MM.1S (cell line): ENCODE results near the gene SHISA6.

Experiments
- DNase-seq: peaks from one replicate; pipeline ENCODE4 v3.0.0-alpha.2; 2015
- H2AFZ ChIP-seq: fragments of 300-600 bp; sonication (generic); 2 replicates; pipeline ENCODE4 v1.6.0; 2016; ENCODE audit warnings: antibody characterized with exemption, low read length
- H3F3A ChIP-seq: fragments of 300-600 bp; sonication (generic); 2 replicates; pipeline ENCODE4 v1.6.1; 2016; ENCODE audit warnings: mild to moderate bottlenecking, antibody characterized with exemption, low read length, moderate library complexity, mixed read lengths; ENCODE audit not compliant: insufficient read depth
- H3K27ac ChIP-seq: fragments of 300-600 bp; sonication (generic); 2 replicates; pipeline ENCODE4 v1.5.1; 2016; ENCODE audit warnings: mild to moderate bottlenecking, low read length
- H3K27me3 ChIP-seq: fragments of 300-600 bp; sonication (generic); replicated peaks from 2 replicates; pipeline ENCODE4 v1.6.0; 2016; ENCODE audit warnings: low read length; ENCODE audit not compliant: insufficient read depth
- H3K36me3 ChIP-seq: fragments of 300-600 bp; sonication (generic); replicated peaks from 2 replicates; pipeline ENCODE4 v1.6.1; 2016; ENCODE audit warnings: mild to moderate bottlenecking, low read length, mixed read lengths; ENCODE audit not compliant: insufficient read depth
- H3K4me1 ChIP-seq: fragments of 300-600 bp; sonication (generic); 2 replicates; pipeline ENCODE4 v1.6.1; 2016; ENCODE audit warnings: low read length, mixed read lengths
- H3K4me2 ChIP-seq: fragments of 300-600 bp; sonication (generic); 2 replicates; pipeline ENCODE4 v1.6.0; 2016; ENCODE audit warnings: low read depth, low read length
- H3K4me3 ChIP-seq: fragments of 300-600 bp; sonication (generic); 2 replicates; pipeline ENCODE4 v1.5.1; 2016; ENCODE audit warnings: low read length, mixed read lengths
- H3K79me2 ChIP-seq: fragments of 300-600 bp; sonication (generic); 2 replicates; pipeline ENCODE4 v1.6.1; 2016; ENCODE audit warnings: mixed run types, low read length, mixed read lengths
- H3K9ac ChIP-seq: fragments of 300-600 bp; sonication (generic); 2 replicates; pipeline ENCODE4 v1.6.1; 2016; ENCODE audit warnings: low read length, mixed read lengths
- H3K9me2 ChIP-seq: fragments of 300-600 bp; sonication (generic); replicated peaks from 2 replicates; pipeline ENCODE4 v1.6.1; 2016; ENCODE audit warnings: mild to moderate bottlenecking, low read length, mixed read lengths; ENCODE audit not compliant: insufficient read depth
- H3K9me3 ChIP-seq: fragments of 300-600 bp; sonication (generic); replicated peaks from 2 replicates; pipeline ENCODE4 v1.6.1; 2016; ENCODE audit warnings: mild to moderate bottlenecking, low read length, mixed read lengths; ENCODE audit not compliant: insufficient read depth
- H4K20me1 ChIP-seq: fragments of 300-600 bp; sonication (generic); 2 replicates; pipeline ENCODE4 v1.6.1; 2016; ENCODE audit warnings: mild to moderate bottlenecking, low read length, moderate library complexity, mixed read lengths; ENCODE audit not compliant: insufficient read depth
- CTCF ChIP-seq: fragments of 300-600 bp; sonication (generic); IDR thresholded peaks from 2 replicates; pipeline ENCODE4 v1.5.1; 2016; ENCODE audit warnings: antibody characterized with exemption, low read length, mixed read lengths
- EZH2 ChIP-seq: fragments of 300-600 bp; sonication (generic); optimal IDR thresholded peaks from 2 replicates; pipeline ENCODE3; 2017; ENCODE audit warnings: low read depth, mild to moderate bottlenecking, antibody characterized with exemption, low read length, mixed read lengths
- EZH2phosphoT487 ChIP-seq: fragments of 300-600 bp; sonication (generic); IDR thresholded peaks from 2 replicates; pipeline ENCODE4 v1.6.1; 2018; ENCODE audit warnings: antibody characterized with exemption, low read length

Gene SHISA6

GRCh38 chr17:11372692-11373091, 131.7 kb downstream of the SHISA6 start:
- Histone ChIP-seq H4K20me1 (no peaks in the 10 kb centered on the region), H3K9me2 (no peaks in the 10 kb centered on the region), H3K27me3 (no peaks in the 10 kb centered on the region), H3K4me1 (no peaks in the 10 kb centered on the region), H3K4me3 (no peak overlapping the region), H3K4me2 (no peak overlapping the region), H3K9me3 (no peaks in the 10 kb centered on the region), H3K79me2 (no peaks in the 10 kb centered on the region), H3K9ac (no peak overlapping the region), H3K36me3 (no peaks in the 10 kb centered on the region), H2AFZ (no peak overlapping the region), H3K27ac (no peak overlapping the region), H3F3A (no peaks in the 10 kb centered on the region)
- TF ChIP-seq EZH2phosphoT487 (no peak), EZH2 (no peak), CTCF (no peak)
- peak; percentile 14 for DNase-seq

- Histone ChIP-seq H2AFZ (no peak overlapping the region), H3K4me1 (no peaks in the 10 kb centered on the region), H3K9ac (no peak overlapping the region), H3K79me2 (no peaks in the 10 kb centered on the region), H3K36me3 (no peaks in the 10 kb centered on the region), H3K4me3 (no peak overlapping the region), H3K4me2 (no peak overlapping the region), H3K27me3 (no peaks in the 10 kb centered on the region), H3K9me3 (no peaks in the 10 kb centered on the region), H3K9me2 (no peaks in the 10 kb centered on the region), H4K20me1 (no peaks in the 10 kb centered on the region), H3K27ac (no peak overlapping the region), H3F3A (no peaks in the 10 kb centered on the region)
- TF ChIP-seq EZH2phosphoT487 (no peak), EZH2 (no peak), CTCF (no peak)
- no peak for DNase-seq
Measured at GRCh38 chr17:11378506-11378905, 137.5 kb downstream of the SHISA6 start.

GRCh38 chr17:11380761-11381160, 139.7 kb downstream of the SHISA6 start:
- Histone ChIP-seq H3K4me3 (no peak overlapping the region), H4K20me1 (no peaks in the 10 kb centered on the region), H3K27me3 (no peaks in the 10 kb centered on the region), H2AFZ (no peak overlapping the region), H3K4me1 (no peaks in the 10 kb centered on the region), H3K4me2 (no peak overlapping the region), H3K27ac (no peak overlapping the region), H3F3A (no peaks in the 10 kb centered on the region), H3K9me3 (no peaks in the 10 kb centered on the region), H3K79me2 (no peaks in the 10 kb centered on the region), H3K9ac (no peak overlapping the region), H3K36me3 (no peaks in the 10 kb centered on the region), H3K9me2 (no peaks in the 10 kb centered on the region)
- no peak for DNase-seq
- TF ChIP-seq EZH2 (no peak), EZH2phosphoT487 (no peak), CTCF (no peak)

- H3K9ac ChIP-seq = no peak overlapping the region
- no peaks in the 10 kb centered on the region for H3F3A ChIP-seq
- no peaks in the 10 kb centered on the region for H3K9me3 ChIP-seq
- DNase-seq = no peak
- no peak overlapping the region for H3K4me2 ChIP-seq
- H3K4me1 ChIP-seq = no peaks in the 10 kb centered on the region
- no peaks in the 10 kb centered on the region for H3K27me3 ChIP-seq
- H4K20me1 ChIP-seq = no peaks in the 10 kb centered on the region
- no peak for TF ChIP-seq EZH2phosphoT487
- no peak for TF ChIP-seq CTCF
- TF ChIP-seq EZH2 = no peak
- H3K36me3 ChIP-seq = no peaks in the 10 kb centered on the region
- no peaks in the 10 kb centered on the region for H3K79me2 ChIP-seq
- H3K27ac ChIP-seq = no peak overlapping the region
- H3K4me3 ChIP-seq = no peak overlapping the region
- no peak overlapping the region for H2AFZ ChIP-seq
- H3K9me2 ChIP-seq = no peaks in the 10 kb centered on the region
Measured at GRCh38 chr17:11383157-11383556, 142.1 kb downstream of the SHISA6 start.
